ENCODE results near the gene TMEM38B. TPM values are rescaled to one million over a fixed set of nuclear protein-coding genes. Genes with fewer than 3 reads are reported as not detected.
"Not testable (repeated sequence)": the region's sequence is repeated elsewhere in the genome, so short reads cannot be mapped to it uniquely, and the experiment has no call there.

TMEM38B gene
- polyA plus RNA-seq, 3 donors, result 4.5 to 14.8 (median 12.2) TPM

DNA sequence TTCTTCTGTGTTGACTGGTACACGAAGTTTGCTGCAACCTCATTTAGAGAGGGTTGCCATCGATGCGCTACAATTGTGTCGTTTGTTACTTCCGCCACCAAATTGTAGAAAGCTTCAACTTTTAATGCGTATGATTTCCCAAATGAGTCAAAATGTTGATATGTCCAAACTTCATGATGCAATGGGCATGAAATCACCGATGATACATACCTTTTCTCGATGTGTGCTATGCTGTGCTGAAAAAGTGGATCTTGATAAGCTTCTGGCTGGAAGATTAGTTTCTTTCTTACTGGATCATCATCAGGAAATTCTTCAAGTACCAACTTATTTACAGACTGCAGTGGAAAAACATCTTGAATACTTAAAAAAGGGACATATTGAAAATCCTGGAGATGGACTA lies 65.7 kb downstream of the TMEM38B start:
- peaks cover 7% of the 10 kb centered on the region for H3K4me1 Mint-ChIP-seq
- 91% methylated on average over 6 of the region's 8 CpGs for WGBS (ENCODE audit: insufficient coverage)
- Histone ChIP-seq H3K27ac (ENCODE audit: low read depth in 1 of 2, low read length in 2 of 2) (no peak overlapping the region), H3K79me2 (ENCODE audit: insufficient read depth, low read length) (no peaks in the 10 kb centered on the region), H3K27me3 (ENCODE audit: control insufficient read depth in 2 of 2, insufficient read depth in 2 of 2, low read length in 2 of 2) (no peaks in the 10 kb centered on the region), H3K4me2 (replicated peaks; ENCODE audit: extremely low read depth, low read length, poor library complexity, severe bottlenecking) (no peak overlapping the region), H4K20me1 (ENCODE audit: insufficient read depth, low read length) (no peaks in the 10 kb centered on the region), H2AFZ (ENCODE audit: insufficient read depth, low read depth, low read length, poor library complexity, severe bottlenecking) (no peak overlapping the region), H3K36me3 (replicated peaks in 1 of 2; ENCODE audit: control insufficient read depth in 1 of 2, insufficient read depth in 2 of 2, low read length in 2 of 2) (no peaks in the 10 kb centered on the region), H3K4me3 (replicated peaks in 1 of 3; ENCODE audit: low read depth in 2 of 3, low read length in 3 of 3) (no peak overlapping the region), H3K9me3 (replicated peaks in 1 of 2; ENCODE audit: control insufficient read depth in 1 of 2, insufficient read depth in 1 of 2, low read length in 2 of 2) (peaks cover 6 to 17% of the 10 kb centered on the region in 2 donors), H3K4me1 (ENCODE audit: control insufficient read depth in 1 of 2, insufficient read depth in 2 of 2, low read length in 2 of 2) (peaks cover 4% of the 10 kb centered on the region in 2 donors), H3K9ac (ENCODE audit: insufficient read depth, low read length, poor library complexity, severe bottlenecking) (no peak overlapping the region)
- TF ChIP-seq, protein P1, sequence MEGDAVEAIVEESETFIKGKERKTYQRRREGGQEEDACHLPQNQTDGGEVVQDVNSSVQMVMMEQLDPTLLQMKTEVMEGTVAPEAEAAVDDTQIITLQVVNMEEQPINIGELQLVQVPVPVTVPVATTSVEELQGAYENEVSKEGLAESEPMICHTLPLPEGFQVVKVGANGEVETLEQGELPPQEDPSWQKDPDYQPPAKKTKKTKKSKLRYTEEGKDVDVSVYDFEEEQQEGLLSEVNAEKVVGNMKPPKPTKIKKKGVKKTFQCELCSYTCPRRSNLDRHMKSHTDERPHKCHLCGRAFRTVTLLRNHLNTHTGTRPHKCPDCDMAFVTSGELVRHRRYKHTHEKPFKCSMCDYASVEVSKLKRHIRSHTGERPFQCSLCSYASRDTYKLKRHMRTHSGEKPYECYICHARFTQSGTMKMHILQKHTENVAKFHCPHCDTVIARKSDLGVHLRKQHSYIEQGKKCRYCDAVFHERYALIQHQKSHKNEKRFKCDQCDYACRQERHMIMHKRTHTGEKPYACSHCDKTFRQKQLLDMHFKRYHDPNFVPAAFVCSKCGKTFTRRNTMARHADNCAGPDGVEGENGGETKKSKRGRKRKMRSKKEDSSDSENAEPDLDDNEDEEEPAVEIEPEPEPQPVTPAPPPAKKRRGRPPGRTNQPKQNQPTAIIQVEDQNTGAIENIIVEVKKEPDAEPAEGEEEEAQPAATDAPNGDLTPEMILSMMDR (IDR thresholded peaks at IDR 0.05), result no peak
- intact Hi-C loops (cut with micrococcal nuclease), result no loop called here
- H3K4me3 Mint-ChIP-seq, result no peak overlapping the region
- H3K36me3 Mint-ChIP-seq, result no peaks in the 10 kb centered on the region
- H3K27me3 Mint-ChIP-seq (ENCODE audit: low read depth in 3 of 3), result no peaks in the 10 kb centered on the region
- no peak overlapping the region for H3K27ac Mint-ChIP-seq
- H3K9me3 Mint-ChIP-seq, result peaks cover 6 to 18% (median 12%) of the 10 kb centered on the region in 7 donors
- no peak for DNase-seq

DNA sequence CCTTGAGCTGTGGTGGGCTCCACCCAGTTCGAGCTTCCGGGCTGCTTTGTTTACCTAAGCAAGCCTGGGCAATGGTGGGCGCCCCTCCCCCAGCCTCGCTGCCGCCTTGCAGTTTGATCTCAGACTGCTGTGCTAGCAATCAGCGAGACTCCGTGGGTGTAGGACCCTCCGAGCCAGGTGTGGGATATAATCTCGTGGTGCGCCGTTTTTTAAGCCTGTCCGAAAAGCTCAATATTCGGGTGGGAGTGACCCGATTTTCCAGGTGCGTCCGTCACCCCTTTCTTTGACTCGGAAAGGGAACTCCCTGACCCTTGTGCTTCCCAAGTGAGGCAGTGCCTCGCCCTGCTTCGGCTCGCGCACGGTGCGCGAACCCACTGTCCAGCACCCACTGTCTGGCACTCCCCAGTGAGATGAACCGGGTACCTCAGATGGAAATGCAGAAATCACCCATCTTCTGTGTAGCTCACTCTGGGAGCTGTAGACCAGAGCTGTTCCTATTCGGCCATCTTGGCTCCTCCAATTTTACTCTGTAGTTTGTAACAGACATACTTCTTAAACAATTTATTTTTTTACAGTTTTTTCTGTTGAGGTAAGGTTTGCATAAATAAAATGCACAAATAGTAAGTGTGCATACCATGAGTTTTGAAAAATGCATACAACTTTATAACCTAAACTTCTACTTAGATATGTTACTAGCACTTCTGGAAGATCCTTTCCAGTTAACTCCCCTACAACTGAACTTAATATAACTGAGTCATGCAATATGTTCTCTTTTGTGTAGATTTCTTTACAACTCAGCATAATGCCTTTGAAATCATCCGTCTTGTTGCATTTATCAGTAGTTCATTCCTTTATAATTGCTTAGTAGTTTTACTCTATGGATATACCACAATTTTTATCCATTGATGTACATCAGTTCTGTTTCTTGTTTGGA lies 88.5 kb downstream of the TMEM38B start:
- H3K27me3 ChIP-seq (ENCODE audit: control insufficient read depth in 2 of 2, insufficient read depth in 2 of 2, low read length in 2 of 2); H3K4me2 ChIP-seq (replicated peaks; ENCODE audit: extremely low read depth, low read length, poor library complexity, severe bottlenecking); H3K27me3 Mint-ChIP-seq (ENCODE audit: low read depth in 3 of 3); H3K36me3 ChIP-seq (replicated peaks in 1 of 2; ENCODE audit: control insufficient read depth in 1 of 2, insufficient read depth in 2 of 2, low read length in 2 of 2); H3K36me3 Mint-ChIP-seq; H3K9ac ChIP-seq (ENCODE audit: insufficient read depth, low read length, poor library complexity, severe bottlenecking); H3K4me1 ChIP-seq (ENCODE audit: control insufficient read depth in 1 of 2, insufficient read depth in 2 of 2, low read length in 2 of 2); H3K27ac ChIP-seq (ENCODE audit: low read depth in 1 of 2, low read length in 2 of 2); H3K79me2 ChIP-seq (ENCODE audit: insufficient read depth, low read length); H3K4me3 ChIP-seq (replicated peaks in 1 of 3; ENCODE audit: low read depth in 2 of 3, low read length in 3 of 3); H2AFZ ChIP-seq (ENCODE audit: insufficient read depth, low read depth, low read length, poor library complexity, severe bottlenecking); H3K4me1 Mint-ChIP-seq; H3K9me3 ChIP-seq (replicated peaks in 1 of 2; ENCODE audit: control insufficient read depth in 1 of 2, insufficient read depth in 1 of 2, low read length in 2 of 2); H3K4me3 Mint-ChIP-seq; intact Hi-C loops (cut with micrococcal nuclease); H4K20me1 ChIP-seq (ENCODE audit: insufficient read depth, low read length); DNase-seq; H3K27ac Mint-ChIP-seq: not testable (repeated sequence)
- H3K9me3 Mint-ChIP-seq, result peaks cover 15 to 42% (median 26%) of the 10 kb centered on the region in 7 donors
- WGBS (ENCODE audit: insufficient coverage), result 97% methylated on average over 17 of the region's 27 CpGs

DNA sequence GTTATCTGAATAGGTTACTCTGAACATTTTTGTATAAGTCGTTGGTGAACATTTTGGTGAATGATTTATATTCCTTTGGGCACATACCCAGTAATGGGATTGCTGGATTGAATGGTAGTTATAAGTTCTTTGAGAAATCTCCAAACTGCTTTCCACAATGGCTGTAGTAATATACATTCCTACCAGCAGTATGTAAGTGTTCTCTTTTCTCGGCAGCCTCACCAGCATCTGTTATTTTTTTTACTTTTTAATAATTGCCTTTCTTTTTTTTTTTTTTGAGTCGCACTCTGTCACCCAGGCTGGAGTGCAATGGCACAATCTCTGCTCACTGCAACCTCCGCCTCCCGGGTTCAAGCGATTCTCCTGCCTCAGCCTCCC lies 89.1 kb downstream of the TMEM38B start:
- not testable (repeated sequence) for H3K27ac ChIP-seq (ENCODE audit: low read depth in 1 of 2, low read length in 2 of 2); H3K9ac ChIP-seq (ENCODE audit: insufficient read depth, low read length, poor library complexity, severe bottlenecking)
- H3K9me3 Mint-ChIP-seq, result peaks cover 13 to 44% (median 31%) of the 10 kb centered on the region in 7 donors

DNA sequence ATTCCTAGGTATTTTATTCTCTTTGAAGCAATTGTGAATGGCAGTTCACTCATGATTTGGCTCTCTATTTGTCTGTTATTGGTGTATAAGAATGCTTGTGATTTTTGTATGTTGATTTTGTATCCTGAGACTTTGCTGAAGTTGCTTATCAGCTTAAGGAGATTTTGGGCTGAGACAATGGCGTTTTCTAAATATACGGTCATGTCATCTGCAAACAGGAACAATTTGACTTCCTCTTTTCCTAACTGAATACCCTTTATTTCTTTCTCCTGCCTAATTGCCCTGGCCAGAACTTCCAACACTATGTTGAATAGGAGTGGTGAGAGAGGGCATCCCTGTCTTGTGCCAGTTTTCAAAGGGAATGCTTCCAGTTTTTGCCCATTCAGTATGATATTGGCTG lies 92.5 kb downstream of the TMEM38B start:
- H3K36me3 ChIP-seq (replicated peaks in 1 of 2; ENCODE audit: control insufficient read depth in 1 of 2, insufficient read depth in 2 of 2, low read length in 2 of 2); H3K4me2 ChIP-seq (replicated peaks; ENCODE audit: extremely low read depth, low read length, poor library complexity, severe bottlenecking); H3K27ac ChIP-seq (ENCODE audit: low read depth in 1 of 2, low read length in 2 of 2); H3K4me3 Mint-ChIP-seq; H4K20me1 ChIP-seq (ENCODE audit: insufficient read depth, low read length); H3K4me3 ChIP-seq (replicated peaks in 1 of 3; ENCODE audit: low read depth in 2 of 3, low read length in 3 of 3); DNase-seq; H3K4me1 ChIP-seq (ENCODE audit: control insufficient read depth in 1 of 2, insufficient read depth in 2 of 2, low read length in 2 of 2); H3K9ac ChIP-seq (ENCODE audit: insufficient read depth, low read length, poor library complexity, severe bottlenecking); H3K79me2 ChIP-seq (ENCODE audit: insufficient read depth, low read length); intact Hi-C loops (cut with micrococcal nuclease); H3K27me3 ChIP-seq (ENCODE audit: control insufficient read depth in 2 of 2, insufficient read depth in 2 of 2, low read length in 2 of 2); H2AFZ ChIP-seq (ENCODE audit: insufficient read depth, low read depth, low read length, poor library complexity, severe bottlenecking); H3K4me1 Mint-ChIP-seq; H3K27me3 Mint-ChIP-seq (ENCODE audit: low read depth in 3 of 3): not testable (repeated sequence)
- Mint-ChIP-seq H3K36me3 (peaks cover 3 to 13% of the 10 kb centered on the region in 2 donors), H3K27ac (peak overlapping the region in 1 of 7 donors; percentile 7), H3K9me3 (peaks cover 31 to 68% (median 53%) of the 10 kb centered on the region in 7 donors)
- no CpG with 5 or more reads among the region's 2 CpGs for WGBS (ENCODE audit: insufficient coverage)
- H3K9me3 ChIP-seq (replicated peaks in 1 of 2; ENCODE audit: control insufficient read depth in 1 of 2, insufficient read depth in 1 of 2, low read length in 2 of 2), result peaks cover 10 to 23% of the 10 kb centered on the region in 2 donors

More for the DNA sequence above, 89.1 kb downstream of the TMEM38B start:
- H3K27me3 ChIP-seq (ENCODE audit: control insufficient read depth in 2 of 2, insufficient read depth in 2 of 2, low read length in 2 of 2); H3K4me3 Mint-ChIP-seq; H4K20me1 ChIP-seq (ENCODE audit: insufficient read depth, low read length); H3K79me2 ChIP-seq (ENCODE audit: insufficient read depth, low read length); H3K4me1 ChIP-seq (ENCODE audit: control insufficient read depth in 1 of 2, insufficient read depth in 2 of 2, low read length in 2 of 2); H3K27me3 Mint-ChIP-seq (ENCODE audit: low read depth in 3 of 3); DNase-seq; H3K27ac Mint-ChIP-seq; H3K36me3 ChIP-seq (replicated peaks in 1 of 2; ENCODE audit: control insufficient read depth in 1 of 2, insufficient read depth in 2 of 2, low read length in 2 of 2); intact Hi-C loops (cut with micrococcal nuclease); H3K4me1 Mint-ChIP-seq; H2AFZ ChIP-seq (ENCODE audit: insufficient read depth, low read depth, low read length, poor library complexity, severe bottlenecking); H3K36me3 Mint-ChIP-seq; H3K9me3 ChIP-seq (replicated peaks in 1 of 2; ENCODE audit: control insufficient read depth in 1 of 2, insufficient read depth in 1 of 2, low read length in 2 of 2); H3K4me3 ChIP-seq (replicated peaks in 1 of 3; ENCODE audit: low read depth in 2 of 3, low read length in 3 of 3); H3K4me2 ChIP-seq (replicated peaks; ENCODE audit: extremely low read depth, low read length, poor library complexity, severe bottlenecking): not testable (repeated sequence)
- no CpG with 5 or more reads among the region's 6 CpGs for WGBS (ENCODE audit: insufficient coverage)
